Activated T-cell treated with anti-CD3 and anti-CD28 coated beads for 4 hours (primary cell): ENCODE measurements around the gene ZP3.
"Not testable (repeated sequence)": the region's sequence is repeated elsewhere in the genome, so short reads cannot be mapped to it uniquely, and the experiment has no call there.

ENCODE experiments used
- DNase-seq: peaks from one replicate; pipeline ENCODE4 v3.0.0-alpha.2; 2020

Gene ZP3

GRCh38 chr7:76487969-76488368, 63.2 kb downstream of the ZP3 start:
- DNase-seq, result not testable (repeated sequence)
